NCI-H2196 (cell line): Measurements from ENCODE around the gene CDC42BPA.
"Not testable (repeated sequence)": the region's sequence is repeated elsewhere in the genome, so short reads cannot be mapped to it uniquely, and the experiment has no call there.

ENCODE experiments used
- DNase-seq: peaks from one replicate; lab custom pipeline; 2025; ENCODE audit not compliant: unreplicated experiment; lab: John Stamatoyannopoulos, UW

CDC42BPA gene

DNA sequence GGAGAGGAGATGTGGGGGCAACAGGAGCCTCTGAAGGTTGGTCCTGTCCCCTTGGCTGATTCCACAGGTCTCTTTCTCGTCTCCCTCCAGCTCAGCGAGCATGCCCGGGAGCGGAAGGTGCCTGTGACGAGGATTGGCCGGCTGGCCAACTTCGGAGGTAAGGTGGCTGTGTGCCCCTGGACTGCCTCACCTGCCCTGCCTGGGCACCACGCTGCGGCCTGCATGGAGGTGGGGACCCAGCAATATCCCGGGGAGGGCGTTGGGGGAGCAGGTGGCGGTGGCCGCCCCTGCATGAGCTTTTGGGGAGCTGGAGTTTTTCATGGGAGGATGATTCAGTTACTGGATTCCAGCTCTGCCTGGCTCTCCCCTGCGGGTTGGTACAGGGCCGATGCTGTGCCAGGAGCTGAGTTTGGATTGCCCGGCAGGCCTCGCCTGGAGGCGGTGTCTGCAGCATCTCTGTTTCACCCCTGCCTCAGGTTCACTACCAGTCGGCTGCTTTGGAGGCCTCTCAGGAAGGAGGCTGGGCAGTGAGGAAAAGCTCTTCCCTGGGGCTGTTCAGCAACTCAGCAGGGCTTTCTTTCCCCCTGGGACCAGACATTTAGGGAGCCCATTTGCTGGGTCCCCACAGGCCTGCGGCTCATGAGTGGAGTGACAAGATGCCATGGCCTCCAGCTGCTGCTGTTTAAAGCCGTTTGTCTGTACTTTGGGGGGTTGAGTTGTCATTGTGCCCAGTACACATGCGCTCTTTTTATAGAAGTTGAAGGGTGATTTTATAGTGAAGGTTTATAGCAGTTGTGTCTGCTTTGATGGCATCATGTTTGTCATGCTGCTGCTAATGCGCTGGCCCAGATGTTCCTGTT is 352.5 kb downstream of the CDC42BPA start:
- DNase-seq = no peak

DNA sequence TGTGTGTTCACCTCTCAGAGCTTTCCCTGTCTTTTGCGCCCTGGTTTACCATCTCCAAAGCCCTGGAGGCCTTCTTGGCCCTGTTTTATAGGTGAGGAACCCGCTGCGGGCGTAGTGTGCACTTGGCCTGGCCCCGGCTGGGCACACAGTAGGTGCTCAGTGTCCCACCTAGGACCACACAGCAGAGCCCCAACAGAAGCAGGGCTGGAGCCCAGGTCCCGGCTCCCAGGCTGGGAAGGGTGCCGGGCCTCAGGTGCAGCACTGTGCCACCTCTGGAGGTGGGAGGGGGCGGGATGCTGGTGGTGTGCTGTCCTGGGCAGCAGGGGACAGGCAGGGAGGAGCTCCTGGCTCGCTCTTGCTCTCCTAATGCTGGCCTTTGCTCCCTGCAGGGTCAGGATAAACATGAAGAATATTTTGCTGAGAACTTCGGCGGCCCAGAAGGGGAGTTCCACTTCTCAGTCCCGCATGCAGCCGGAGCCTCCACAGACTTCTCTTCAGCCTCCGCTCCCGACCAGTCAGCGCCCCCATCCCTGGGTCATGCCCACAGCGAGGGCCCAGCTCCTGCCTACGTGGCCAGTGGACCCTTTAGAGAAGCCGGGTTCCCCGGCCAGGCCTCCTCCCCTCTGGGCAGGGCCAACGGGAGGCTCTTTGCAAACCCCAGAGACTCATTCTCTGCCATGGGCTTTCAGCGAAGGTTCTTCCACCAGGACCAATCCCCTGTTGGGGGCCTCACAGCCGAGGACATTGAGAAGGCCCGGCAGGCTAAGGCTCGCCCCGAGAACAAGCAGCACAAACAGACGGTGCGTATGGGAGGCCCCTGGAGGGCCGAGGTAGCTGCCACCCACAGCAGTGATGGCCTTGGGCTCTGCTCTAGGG is 353.4 kb downstream of the CDC42BPA start:
- DNase-seq = no peak

DNA sequence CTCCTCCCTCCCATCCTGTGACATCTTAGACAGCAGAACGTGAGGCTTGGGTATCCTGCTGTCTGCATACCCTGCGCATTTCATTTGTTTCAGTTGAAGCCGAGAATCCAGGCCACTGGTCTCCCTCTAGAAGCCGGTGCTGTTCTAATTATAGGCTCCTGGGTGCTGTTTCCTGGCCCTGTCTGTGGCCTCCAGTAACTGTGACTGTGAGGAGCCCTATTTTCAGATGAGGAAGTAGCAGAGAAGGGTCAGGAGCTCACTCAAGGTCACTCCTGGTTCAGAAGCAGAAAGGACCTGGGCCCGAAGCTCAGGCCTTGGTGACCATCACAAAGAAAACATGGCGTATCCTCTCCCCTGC is 354.2 kb downstream of the CDC42BPA start:
- DNase-seq = no peak

DNA sequence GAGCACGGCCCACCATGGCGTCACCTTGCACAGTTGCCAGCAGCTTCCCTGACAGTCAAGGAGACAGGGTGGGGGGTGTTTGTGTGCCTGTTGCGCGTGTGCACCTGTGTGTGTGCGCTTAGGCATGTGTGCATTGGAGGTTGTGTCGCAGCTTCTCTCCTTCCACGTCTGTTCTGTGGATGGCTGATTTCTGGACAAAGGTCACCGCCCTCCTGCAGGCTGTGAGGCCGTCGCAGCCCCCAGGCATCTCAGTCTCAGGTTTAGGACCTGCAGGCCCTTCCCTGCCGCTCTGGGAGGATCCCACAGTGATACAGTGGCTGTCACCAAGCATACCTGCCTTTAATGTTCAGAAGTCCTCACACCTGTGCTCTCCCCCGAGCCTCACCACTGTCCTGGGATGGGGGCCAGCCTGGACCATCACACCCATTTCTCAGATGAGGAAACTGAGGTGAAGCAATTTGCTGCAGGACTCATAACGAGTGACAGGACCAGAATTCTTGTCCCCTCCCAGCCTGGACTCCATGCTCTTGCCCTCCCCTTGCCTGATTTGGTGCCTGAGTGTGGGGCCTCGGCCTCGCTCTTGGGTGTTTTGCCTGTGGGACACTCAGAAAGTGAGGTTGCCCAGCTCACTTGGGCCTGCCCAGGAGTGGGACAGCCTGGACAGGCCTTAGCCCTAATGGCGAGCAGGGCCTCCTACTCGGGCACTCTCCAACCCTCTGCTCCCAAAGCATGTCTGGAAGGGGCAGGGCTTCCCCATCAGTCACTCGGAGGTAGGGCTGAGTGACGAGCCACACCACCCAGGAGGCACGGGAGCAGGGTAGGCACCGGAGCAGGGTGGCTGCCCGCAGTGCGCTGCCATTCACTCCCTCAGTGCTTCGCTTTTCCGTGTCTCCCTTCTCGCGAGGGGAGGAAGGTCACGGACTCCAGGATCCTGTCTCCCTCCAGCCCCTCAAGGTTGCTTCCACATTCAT is 355.6 kb downstream of the CDC42BPA start:
- no peak for DNase-seq

DNA sequence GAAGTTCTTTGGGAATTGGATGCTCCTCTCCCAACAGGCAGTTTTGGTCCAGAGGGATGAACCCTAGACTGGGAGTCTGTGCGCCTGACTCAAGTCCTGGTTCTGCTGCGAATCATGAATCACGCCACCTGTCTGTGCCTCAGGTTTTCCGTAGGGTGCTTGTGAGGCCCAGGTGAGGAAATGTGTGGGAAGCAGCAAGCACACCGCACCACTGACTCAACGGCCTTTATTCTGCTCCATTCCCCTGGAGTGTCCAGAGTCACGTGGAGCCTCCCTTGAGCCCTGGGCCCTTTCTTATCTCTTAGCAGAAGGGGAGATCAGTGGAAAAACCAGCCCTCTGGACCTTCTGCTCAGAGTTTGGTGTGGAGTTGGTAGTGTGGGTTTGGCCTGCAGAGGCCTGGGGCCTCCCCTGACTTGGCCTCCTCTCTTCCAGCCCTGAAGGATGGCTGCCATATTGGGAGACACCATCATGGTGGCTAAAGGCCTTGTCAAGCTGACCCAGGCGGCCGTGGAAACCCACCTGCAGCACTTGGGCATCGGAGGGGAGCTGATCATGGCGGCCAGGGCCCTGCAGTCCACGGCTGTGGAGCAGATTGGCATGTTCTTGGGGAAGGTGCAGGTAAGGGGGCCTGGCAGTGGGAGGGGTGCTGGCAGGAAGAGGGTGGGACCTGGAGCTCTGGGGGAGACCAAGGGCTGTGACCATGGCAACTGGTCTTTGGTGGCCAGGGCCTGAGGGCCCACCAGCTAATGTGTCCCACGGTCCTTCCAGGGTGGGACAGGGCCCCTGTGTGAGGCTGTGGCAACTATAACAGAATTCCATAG is 357.1 kb downstream of the CDC42BPA start:
- DNase-seq = no peak

- DNase-seq = no peak
Observed at GRCh38 chr1:226960256-226960655, 358.0 kb downstream of the CDC42BPA start.

DNA sequence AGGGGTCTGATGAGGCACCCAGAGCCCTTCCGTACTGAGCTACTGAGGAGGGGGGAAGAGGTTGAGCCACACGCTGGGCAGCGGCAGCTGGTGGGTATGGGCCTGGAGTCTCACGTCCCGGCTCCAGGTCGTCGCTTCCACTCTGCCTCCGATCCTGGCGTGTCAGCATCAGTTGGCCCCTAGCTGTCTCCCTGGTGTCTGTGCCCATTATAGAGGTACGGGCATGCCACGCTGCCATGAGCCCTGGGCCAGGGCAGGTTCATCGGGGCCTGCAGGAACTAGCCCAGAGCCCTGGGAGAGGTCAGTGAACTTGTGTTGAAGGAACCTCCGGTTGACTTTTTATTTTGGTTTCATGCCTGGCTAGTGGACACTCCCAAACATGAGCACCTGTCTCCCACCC is 360.0 kb downstream of the CDC42BPA start:
- DNase-seq = no peak

DNA sequence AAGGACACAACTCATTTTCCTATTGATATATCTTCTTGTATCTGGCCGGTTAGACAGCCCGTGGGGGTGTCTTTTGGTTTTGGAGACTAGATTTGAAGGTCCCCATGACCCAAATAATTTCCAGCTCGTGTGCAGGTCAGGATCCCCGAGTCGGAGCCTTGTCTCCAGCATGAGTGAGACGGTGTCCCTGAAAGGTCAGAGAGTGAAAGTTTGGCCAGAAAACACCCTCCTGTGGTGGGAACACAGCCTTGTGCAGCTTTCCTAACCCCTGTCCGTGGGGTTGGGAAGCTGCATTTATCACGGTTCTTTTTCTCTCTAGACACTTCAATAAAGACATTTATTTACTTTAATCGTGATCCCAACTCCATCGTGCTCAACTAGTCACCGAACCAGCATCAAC is 360.6 kb downstream of the CDC42BPA start:
- no peak for DNase-seq

DNA sequence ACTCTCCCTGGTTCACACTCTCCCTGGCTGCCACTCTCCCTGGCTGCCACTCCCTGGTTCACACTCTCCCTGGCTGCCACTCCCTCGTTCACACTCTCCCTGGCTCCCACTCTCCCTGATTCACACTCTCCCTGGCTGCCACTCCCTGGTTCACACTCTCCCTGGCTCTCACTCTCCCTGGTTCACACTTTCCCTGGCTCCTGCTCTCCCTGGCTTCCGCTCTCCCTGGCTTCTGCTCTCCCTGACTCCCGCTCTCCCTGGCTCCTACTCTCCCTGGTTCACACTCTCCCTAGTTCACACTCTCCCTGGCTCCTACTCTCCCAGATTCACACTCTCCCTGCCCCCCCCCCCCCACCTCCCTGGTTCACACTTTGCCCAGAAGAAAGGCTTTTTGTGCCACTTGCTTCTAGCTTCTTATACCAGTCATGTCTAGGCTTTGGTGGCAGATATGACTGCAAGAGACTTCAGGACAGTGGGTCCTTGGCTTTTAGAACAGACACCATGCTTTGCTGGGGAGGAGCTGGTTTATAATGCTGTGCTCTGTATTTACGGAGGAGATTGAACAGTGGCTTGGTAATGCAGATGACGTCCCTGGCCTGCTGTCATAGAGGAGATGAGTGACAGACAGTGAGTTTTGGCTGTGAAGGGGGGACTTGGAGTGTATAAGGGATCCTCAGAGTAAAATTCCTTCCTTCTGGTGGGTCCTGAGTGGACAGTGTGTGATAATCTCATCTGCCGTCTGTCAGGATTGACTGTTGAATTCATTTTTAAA is 361.2 kb downstream of the CDC42BPA start:
- DNase-seq = no peak

DNA sequence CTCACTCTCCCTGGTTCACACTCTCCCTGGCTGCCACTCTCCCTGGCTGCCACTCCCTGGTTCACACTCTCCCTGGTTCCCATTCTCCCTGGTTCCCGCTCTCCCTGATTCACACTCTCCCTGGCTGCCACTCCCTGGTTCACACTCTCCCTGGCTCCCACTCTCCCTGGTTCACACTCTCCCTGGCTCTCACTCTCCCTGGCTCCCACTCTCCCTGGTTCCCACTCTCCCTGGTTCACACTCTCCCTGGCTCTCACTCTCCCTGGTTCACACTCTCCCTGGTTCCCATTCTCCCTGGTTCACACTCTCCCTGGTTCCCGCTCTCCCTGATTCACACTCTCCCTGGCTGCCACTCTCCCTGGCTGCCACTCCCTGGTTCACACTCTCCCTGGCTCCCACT is 362.4 kb downstream of the CDC42BPA start:
- not testable (repeated sequence) for DNase-seq

GRCh38 chr1:226954777-226955176 is 363.5 kb downstream of the CDC42BPA start:
- no peak for DNase-seq

GRCh38 chr1:226954337-226954736 is 364.0 kb downstream of the CDC42BPA start:
- no peak for DNase-seq

DNA sequence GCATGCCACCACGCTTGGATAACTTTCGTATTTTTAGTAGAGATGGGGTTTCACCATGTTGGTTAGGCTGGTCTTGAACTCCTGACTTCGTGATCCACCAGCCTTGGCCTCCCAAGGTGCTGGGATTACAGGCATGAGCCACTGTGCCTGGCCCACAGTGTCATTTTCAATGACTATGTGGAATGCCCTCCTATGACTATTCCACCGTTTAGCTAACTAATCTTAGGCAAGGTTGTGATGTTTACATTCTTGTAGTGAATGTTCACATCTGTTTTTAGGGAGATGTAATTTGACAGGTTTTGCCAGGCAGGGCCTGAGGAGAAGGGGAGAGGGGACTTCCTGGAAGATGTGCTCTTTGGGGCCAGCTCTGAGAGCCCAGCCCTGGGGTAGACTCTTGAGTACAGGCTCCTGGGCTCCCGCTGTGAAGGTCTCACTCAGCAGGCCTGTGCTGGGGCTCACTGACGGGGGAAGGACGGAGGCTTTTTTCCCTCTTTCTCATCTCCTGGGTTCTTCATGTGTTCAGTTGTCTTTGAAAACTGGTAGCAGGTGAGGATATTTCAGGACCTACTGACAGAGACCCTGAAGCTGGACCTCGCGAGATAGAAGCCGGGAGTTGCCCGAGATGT is 365.0 kb downstream of the CDC42BPA start:
- DNase-seq = no peak

DNA sequence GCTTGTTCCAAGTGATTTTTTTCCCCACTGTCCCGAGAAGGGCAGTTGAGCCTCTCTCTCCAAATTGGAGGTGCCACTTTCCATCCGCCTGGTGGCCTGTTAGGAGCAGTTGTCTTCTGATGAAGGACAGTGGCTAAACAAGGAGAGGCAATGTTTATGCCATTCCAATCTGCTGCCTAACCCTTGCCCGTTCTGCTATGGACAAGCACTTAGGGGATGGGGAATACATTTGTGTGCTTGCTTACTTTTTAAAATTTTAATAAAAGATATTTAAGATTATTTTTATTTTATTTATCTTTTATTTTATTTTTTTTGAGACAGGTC is 366.2 kb downstream of the CDC42BPA start:
- no peak for DNase-seq

GRCh38 chr1:226951286-226952117 is 366.8 kb downstream of the CDC42BPA start:
- DNase-seq = no peak

GRCh38 chr1:226950871-226951270 is 367.4 kb downstream of the CDC42BPA start:
- DNase-seq = no peak

GRCh38 chr1:226950316-226950715 is 368.0 kb downstream of the CDC42BPA start:
- no peak for DNase-seq

DNA sequence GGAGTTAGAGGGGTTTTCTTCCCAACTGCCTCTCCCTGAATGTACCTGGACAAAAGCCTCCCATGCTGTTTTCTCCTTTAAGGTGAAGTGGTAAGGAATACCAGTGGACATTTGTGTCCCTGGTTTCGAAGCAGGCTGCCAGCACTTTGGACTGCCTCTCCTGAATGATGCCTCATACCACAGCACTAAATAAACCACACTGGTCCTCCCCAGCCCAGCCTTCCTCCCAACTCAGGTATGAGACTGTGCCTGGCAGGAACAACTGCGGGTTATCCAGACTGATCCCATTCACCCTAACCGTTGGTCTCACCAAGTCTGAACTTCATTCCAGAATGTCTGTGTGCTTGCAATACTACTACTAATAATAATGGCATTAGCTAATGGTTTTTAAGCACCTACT is 368.9 kb downstream of the CDC42BPA start:
- DNase-seq = no peak
